SHP77 treated with DMSO at 0.1 percent for 48 hours (cell line): Measurements from ENCODE around the gene TMEM106C.

Source experiments
- DNase-seq: peaks from one replicate; lab custom pipeline; 2025; lab: John Stamatoyannopoulos, UW

The TMEM106C gene

GRCh38 chr12:47979686-47980085 is 16.3 kb downstream of the TMEM106C start:
- no peak for DNase-seq

- DNase-seq, result no peak
Observed at GRCh38 chr12:47980197-47980596, 16.8 kb downstream of the TMEM106C start.

GRCh38 chr12:47980779-47981495 is 17.5 kb downstream of the TMEM106C start:
- DNase-seq, result no peak

- DNase-seq, result no peak
Observed at GRCh38 chr12:47981496-47982260, 18.3 kb downstream of the TMEM106C start.

GRCh38 chr12:47982311-47982710 is 18.9 kb downstream of the TMEM106C start:
- no peak for DNase-seq

GRCh38 chr12:47982770-47983169 is 19.4 kb downstream of the TMEM106C start:
- DNase-seq, result no peak

GRCh38 chr12:47983541-47984115 is 20.2 kb downstream of the TMEM106C start:
- DNase-seq, result no peak

GRCh38 chr12:47984331-47984801 is 21.0 kb downstream of the TMEM106C start:
- DNase-seq, result no peak

- no peak for DNase-seq
Observed at GRCh38 chr12:47985596-47986290, 22.3 kb downstream of the TMEM106C start.

- no peak for DNase-seq
Observed at GRCh38 chr12:47986291-47986660, 22.9 kb downstream of the TMEM106C start.

- no peak for DNase-seq
Observed at GRCh38 chr12:47986832-47987231, 23.4 kb downstream of the TMEM106C start.

GRCh38 chr12:47987411-47988072 is 24.1 kb downstream of the TMEM106C start:
- no peak for DNase-seq

- DNase-seq, result no peak
Observed at GRCh38 chr12:47988073-47989022, 25.0 kb downstream of the TMEM106C start.

- DNase-seq, result no peak
Observed at GRCh38 chr12:47989023-47989417, 25.6 kb downstream of the TMEM106C start.

- DNase-seq, result no peak
Observed at GRCh38 chr12:47989666-47990065, 26.3 kb downstream of the TMEM106C start.

GRCh38 chr12:47990351-47991105 is 27.1 kb downstream of the TMEM106C start:
- DNase-seq, result no peak

- no peak for DNase-seq
Observed at GRCh38 chr12:47991106-47992061, 28.0 kb downstream of the TMEM106C start.

- DNase-seq, result no peak
Observed at GRCh38 chr12:47992776-47993175, 29.4 kb downstream of the TMEM106C start.

- DNase-seq, result no peak
Observed at GRCh38 chr12:47993491-47993890, 30.1 kb downstream of the TMEM106C start.
